ENCODE measurements around the gene CMSS1.
A peak's percentile ranks its signal among the peaks of the same experiment; 100 is the strongest.

Gene CMSS1

DNA sequence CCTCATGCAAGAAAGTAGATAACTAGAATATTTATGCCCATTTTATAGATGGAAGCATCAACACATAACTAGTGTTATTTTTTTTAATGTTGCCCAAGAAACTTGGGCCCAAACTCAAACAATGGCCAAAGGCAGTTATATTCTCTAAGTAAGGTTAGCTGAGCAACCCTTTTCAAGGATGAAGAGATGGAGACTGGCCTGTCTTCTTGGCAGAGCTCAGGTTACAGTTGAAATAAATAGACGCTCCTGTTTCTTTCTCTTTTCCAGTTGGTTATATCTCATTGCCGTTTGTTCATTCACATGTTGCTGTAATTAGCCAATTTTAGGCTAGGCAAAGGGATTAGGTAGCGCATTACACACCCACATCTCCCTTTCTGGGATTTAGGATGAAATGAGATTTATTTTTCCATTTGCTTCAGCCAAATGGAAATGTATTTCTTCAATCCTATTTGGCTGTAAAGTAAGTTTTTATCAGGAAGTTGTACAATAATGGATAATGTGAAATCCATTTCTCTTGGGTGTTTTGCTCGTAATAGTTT lies 93.2 kb downstream of the CMSS1 start:
- no peak for DNase-seq

DNA sequence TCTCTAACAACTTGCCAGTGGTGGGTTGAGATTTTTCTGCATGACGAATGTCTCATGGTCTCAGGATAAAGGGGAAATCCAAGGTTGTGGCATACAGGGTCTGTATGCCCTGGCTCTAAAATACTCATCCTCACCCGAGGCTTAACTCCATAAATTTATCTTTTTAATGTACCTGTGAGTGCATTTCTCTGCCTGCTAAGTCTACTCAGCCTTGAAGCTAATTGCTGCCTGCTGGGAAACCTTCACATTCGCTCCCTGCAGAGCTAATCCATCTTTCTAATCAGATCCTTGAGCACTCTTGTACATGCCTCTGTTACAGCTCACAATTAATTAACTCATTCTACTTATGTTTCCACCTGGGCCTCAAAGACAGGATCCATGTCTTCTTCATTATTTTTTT lies 93.8 kb downstream of the CMSS1 start:
- DNase-seq, result no peak

DNA sequence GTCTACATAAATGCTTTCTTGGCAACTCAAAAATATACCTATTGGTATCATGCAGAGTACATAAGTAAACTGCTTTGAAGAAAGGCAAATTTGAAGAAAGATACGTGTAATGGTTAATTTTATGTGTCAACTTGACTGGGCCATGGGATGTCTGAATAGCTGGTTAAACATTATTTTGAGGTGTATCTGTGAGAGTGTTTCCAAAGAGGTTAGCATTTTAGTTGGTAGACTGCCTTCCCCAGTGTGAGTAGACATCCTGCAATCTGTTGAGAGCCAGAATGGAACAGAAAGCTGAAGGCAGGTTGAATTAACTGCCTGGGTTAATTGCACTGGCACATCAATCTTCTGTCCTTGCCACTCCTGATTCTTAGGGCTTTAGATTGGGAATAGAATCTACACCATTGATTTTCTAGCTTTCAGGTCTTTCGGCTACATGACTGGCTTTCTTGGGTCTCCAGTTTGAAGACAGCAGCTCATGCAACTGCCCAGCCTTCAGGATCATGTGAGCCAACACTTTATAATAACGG lies 98.3 kb downstream of the CMSS1 start:
- DNase-seq, result no peak

DNA sequence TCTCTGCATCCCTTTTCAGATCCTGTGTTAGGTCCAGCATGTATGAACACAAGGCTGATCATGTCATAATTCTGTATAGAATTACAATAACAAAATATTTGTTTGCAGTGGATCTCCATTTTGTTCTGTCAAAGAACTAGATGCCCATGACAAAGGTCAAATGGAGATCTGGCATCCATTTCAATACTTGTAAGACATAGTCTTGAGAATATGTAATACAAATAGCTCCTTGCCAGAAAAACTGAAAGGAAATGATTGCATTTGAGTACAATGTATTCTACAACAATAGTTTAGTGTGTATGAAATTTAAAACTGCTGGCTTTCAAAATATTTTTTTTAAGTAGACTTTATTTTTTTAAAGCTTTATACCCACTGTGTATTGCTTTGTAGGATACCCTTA lies 101.1 kb downstream of the CMSS1 start:
- DNase-seq, result no peak

DNA sequence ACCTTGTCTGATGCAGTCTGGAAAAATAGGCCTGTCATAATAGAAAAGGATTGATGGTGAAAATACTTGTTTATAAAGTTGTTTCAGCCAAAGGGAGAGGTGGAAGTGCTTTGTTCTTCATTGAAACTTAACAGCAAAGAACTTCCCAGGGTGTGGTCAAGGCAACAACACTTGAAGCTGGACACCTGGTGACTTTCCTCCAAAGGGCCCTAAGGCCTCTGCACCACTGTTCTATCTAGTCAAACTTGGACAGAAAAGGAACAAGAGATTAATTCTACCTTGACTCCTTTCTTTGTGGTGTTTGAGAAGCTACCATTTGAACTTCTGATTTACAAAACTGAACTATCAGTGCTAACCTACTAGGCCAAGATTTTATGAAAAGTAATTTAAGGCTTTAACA lies 102.0 kb downstream of the CMSS1 start:
- no peak for DNase-seq

DNA sequence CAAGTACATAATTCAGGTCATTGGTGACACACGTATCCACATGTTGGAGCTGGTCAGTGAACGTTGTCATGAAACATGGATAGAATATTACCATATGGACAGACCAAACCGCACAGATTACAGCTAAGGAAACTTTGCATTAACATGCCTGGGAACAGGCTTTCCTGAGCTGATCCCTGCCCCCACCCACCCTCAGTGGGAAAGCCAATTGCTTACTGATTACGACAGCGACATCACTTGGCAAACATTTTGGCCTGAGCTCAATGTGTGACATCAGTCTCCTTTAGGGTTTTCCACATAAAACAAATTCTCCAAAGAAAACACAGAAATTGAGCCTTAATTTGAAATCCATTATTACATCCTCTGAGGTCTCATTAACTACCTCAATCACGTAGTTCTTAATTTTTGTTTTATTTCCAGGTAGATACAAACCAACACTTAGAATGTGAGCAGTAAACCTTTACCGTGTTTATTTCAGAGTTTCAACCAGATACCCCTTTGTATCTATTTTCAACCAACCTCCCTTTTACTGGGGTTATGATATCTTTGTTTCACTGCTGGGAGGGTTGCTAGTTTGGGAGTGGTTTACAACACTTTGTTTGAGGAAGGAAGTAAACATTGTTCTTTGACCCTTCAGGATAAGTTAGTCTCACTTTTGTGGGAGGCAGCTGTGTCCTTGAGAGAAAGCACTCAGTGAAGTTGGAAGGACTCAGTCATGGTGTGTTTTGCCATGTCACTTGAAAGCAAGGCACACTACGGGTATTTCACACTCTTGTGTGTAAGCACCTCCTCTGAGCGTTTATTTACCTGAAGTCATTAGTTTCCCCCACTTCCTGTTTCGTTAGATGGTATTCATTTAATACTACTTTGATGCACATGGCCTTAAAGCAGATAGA lies 103.1 kb downstream of the CMSS1 start:
- peak; percentile 21 for DNase-seq

DNA sequence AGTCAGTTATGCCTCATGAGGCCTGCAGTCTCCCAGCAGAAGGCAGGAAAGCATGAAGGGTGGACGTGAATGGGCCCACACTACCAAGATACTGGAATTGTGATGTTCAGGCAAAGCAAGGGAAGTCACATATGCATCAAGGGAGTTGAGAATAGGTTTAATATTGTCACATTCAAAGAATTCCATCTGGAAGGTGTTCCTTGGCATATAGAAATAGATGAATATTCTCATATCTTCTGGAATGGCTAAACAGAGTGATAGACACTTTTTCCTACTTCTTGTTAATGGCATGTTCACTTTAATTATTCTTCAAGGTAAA lies 103.7 kb downstream of the CMSS1 start:
- no peak for DNase-seq

DNA sequence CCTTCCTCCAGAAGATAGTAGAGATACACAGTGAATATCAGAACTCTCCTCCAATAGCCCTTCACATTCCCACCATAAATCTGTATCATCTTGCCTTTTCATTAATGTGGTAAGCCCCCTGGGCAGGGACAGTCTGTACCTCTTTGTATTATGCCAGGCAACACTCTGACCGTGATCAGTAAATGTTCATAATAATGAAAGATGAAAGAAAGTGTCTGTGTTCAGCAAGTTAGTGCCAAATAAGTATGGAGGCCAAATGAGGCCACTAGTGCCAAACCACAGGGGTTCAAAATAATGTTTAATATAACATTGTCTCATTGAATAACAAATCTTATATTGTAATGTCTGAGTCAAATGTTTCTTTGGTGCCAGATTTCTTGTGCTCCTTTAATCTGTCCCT lies 104.3 kb downstream of the CMSS1 start:
- no peak for DNase-seq

DNA sequence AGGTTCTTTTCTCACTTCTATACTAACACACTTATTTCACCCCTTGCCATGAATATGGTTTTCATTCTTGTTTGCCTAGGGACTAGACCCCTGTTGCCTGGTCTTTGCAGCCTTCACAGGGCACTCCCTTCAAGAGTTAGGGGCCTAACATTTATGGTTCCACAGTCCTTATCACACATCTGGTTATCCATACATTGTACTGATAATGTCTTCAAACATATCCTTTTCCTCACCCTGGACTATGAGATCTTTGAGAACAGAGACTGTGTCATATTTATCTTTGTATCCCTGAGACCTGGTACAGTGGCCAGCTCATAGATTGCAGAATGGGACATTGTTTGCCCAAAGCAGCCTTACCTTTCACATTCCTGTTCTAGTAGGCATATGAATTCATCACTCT lies 106.2 kb downstream of the CMSS1 start:
- DNase-seq, result no peak

DNA sequence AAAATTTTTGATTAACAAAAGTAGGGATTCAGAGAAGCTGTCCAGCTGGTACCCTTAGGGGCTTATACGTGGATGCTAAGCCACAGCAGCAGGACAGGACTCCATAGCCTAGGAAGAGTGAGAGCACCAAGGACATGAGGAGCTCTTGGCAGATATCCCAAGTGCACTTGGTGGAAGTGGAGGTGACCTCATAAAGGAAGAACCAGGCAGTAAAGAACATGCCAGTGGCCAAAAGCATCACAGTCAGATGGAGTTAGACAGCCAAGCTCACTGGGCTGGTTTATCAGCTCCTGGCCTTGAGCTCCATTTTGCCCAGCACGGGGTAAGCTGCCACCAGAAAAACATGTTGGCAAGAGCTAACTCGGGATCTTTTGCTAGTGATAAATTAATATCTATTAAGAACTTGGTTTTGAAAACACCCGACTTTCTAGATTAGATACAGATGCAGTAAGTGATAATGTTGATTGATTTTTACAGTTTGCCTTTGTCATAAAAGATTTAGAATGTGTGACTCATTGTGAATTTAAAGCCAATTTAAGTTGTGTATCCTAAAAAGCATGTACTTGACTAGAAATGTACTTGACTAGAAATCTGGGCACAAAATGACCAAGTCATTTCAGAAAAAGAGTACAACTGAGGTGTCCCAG lies 108.0 kb downstream of the CMSS1 start:
- peak; percentile 30 for DNase-seq

DNA sequence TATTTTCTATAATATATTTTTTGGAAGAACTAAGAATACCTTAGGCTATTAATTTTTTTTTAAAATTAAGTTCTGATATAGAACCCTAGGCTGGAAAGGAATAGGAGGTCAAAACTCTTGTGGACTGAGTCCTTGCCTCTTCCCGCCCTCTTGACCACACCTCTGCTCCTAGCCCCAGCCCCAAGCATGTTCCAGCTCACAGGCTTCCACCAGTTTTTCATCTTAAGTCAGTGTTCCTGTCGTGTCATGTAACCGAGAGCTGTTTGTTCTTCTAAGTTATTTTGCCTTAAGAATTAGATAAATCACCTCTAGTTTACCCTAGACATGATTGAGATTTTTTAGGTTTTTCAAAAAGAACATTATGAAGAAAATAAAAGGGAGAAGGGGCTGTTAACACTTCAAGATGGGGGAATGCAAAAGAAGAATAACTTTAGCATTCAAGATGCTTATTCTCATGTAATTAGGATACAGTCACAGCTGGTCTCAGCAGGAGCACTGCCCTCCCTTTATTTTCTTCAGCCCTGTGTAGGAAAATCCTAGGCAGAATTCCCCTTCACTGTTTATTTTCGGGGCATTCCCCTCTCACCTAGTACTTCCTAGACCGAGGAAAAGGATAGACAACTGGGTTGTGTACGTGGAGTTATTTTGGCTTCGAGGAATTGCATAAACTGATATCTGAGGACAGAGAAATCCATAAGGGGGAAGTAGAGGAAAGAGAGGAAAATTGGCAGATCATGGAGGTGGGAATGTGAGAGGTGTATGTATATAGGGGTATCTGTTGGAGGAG lies 110.2 kb downstream of the CMSS1 start:
- no peak for DNase-seq

DNA sequence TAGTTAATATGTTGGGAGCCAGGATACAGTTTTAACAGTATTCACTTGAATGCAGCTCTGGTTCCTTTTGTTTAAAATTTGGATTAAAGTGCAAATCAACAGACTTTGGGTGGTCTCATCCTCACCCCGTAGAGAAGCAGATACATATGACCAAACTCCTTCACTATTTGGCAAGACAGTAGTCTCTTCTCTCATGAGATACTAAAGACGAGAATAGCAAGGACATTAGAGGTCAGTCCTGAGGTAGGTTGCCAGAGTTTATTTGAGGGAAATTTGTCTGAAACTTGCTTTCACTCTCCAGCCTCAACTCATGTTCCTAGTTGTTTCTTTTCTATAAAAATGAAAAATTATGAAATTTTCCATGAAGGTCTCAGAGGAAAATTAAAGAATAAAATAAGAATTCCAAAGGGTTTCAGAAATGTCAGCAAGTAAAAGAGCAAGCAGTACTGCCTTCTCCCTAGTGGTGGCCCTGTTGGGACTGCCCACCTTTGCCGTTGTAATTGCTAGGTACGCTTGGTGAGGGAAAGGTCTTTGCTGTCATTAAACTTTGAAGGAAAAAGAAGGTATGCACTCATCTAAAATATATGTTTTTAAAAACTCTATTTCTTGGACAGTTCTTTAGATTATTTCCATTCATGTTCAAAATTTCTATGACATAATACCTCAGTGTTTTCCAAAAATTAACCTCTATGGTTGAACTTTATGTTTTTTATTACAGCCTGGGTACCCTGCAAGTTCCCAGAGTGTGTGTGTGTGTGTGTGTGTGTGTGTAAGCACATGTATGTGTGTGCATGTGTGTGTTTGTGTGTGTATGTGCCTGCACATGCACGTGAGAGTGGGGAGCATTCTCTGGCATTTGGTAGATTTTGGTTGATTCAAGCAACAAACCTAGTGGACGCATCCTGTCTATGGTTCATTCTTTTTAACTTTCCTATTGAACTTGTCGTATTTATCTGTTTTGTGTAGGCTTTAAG lies 111.4 kb downstream of the CMSS1 start:
- DNase-seq, result no peak

DNA sequence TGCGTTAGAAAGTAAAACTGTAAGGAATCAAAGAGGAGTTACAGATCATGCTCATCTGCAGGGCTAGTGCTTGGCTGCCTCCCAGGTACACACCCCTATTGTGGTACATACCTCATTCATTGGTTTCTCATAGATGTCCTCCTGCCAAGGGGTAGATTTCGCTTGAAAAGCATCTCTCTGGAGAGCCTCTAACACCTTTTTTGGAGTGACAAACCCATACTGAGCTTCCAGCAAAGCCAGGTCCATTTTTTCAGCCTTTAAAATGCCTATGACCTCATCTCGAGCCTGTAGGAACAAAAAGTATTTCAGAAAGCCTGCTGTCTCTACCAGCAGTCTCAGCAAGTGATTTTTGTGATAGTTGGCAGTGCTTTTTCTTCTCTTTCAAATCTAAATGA lies 112.1 kb downstream of the CMSS1 start:
- no peak for DNase-seq

DNA sequence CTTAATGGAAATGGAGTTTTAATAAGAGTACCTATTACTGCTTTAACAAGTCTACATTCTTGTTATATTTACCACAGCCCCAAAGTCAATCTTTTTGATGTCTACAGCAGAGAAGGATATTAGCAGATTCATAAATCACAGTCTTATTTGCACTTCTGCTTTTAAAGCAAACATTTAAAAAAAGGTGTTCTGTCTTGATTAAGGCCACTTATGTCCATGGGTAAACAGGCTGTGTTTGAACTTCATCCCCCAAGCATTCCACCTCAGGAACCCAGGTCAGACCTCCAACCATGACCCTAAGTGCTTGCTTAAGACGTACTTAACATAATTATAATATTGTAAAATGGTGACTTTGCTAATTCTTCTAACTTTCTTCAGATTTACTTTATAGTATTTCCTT lies 113.4 kb downstream of the CMSS1 start:
- no peak for DNase-seq

DNA sequence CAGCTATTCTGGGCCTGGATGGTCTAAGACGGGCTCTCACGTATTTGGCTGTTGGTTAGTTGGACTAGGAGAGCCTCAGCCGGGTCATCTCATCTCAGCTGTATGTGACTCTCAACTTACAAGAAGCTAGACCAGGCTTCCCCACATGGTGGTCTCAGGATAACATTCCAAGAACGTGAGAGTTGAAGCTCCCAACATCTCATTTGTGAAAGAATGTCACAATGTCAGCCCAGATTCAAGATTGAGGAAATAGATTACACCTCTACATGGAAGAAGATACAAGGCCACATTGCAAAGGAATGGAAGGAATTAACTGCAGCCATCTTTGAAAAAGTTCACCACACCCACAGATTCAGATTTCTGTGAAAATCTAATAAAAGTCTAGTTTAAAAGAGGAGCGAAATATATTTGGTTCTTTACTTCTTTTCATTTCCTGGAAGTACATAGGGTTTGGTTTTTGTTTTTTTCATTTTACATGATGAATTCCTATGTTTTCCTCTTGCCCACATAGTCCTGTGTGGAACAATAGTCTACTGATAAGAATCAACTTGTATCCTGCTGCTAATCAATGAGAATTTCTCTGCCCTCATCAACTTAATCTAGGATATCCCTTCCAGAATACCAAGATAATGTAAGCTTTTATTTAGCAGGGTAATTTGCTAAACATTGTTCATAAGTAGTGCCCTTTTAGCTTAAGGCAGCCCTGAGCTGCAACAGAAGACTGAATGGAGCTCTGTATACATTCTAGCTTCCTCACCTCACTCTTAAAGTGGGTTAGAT lies 116.5 kb downstream of the CMSS1 start:
- no peak for DNase-seq

DNA sequence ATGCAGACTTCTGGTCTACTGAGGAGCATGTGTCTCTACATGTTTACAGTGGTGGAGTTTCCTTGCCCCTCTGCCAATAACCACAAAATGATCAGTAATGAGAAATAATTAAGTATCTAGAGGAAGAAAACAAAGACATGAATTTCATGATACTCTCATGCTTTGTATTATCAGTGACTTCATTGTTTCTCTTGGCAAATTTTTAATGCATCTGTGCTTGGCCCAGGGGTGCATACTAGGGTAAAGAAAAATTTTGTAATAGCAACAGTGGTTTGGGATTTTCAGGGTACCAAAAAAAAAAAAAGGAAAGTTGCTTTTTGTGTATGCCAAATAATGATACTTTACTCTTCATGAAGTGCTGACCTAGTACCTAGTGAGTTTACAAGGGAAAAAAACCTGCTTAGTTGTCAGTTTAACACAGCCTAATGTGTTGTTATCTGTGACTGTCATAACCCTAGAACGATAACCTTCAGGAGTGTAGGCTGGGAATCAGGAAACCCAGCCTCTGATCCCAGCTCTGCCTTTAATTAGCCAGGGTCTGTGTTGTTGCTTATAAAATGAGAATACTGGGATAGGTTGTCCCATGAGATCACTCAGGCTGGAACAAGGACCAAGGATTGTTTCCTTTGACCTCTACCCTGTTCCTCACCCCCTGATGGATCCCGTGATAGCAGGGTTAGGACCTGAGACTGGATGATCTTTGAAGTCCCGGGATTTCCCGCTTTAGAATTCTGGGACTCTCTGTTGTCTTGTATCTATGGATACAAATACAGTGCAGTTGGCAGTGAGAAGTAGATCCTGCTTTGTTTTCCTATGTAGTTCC lies 117.5 kb downstream of the CMSS1 start:
- DNase-seq, result no peak

DNA sequence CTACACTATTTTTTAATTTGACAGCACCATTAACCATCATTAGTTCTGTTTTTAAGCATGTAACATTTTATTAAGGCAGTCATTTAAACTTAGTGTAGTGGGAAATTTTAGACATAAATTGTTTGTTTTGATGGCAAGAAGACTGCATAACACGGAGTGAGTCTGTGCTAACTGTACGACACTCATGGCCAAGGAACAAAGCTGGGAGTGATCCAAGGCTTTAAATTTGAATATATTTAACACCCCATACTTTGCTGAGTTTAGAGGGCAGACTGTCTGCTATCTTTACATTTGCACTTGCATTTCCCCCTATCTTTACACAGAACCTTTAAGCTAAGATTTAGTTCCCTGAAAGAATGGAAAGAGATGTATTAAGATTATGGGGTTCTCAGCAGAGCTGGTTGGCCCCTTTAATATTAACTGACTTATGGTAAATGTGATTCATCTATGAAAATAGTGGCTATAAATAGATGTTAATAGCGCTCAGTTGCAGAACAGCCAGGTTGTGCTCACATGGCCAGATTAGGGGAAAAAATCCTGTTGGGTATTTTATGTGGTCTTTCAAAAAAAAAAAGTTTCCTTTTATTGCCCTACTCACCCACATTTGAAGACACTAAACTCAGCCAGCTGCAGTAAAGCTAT lies 120.7 kb downstream of the CMSS1 start:
- DNase-seq, result no peak

DNA sequence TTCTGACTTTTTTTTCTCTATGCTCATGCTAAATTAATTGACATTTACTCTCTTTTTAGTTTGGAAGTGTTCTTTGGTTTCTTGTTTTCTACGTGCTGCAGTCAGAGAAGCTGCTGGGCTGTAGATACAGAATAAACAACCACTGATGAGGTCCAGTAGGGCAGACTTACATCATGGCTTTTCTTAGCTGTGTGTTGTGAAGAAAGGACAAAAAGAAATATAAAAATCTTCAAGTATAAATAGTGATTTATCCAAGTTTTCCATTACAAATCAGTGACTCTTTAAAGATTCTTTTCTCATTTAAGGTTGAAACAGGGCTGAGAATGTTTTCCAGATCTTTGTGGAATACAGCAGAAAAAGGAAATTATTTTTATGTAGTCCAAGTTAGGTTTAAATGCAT lies 122.2 kb downstream of the CMSS1 start:
- no peak for DNase-seq

DNA sequence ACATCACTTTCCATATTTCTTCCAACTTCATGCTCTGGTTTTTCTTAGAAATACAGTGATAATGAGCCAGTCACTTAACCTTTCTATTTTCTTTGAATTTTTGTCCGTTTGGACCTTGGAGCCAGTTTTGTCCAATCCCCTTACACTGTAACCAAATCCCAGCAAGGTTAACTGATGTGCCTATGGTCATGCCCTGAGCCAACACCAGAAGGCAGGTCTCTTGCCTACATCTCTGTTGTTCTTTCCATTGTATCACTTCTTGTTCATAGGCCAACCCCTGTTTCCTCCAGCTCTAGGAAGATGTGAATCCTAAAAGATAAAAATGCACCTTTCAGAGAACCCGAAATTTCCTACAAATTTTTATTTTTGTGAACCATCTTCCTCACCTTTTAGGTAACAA lies 122.7 kb downstream of the CMSS1 start:
- DNase-seq, result no peak

DNA sequence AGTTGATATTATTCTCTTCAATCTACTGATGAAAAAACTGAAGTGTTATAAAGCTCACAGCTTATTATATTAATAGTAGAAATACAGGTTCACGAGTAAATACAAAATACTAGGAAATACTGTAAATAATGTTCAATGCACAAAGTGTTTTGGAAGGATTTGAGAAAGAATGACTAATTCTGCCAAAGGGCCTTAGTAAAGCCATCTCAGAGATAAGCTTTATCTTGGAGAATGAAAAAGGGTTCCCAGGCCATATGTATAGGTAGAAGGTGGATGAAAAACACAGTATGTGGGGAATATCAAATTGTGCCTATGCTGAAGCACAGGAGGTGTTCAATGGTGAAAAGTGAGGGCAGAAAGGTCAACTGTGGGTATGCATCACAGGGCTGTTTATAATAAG lies 123.5 kb downstream of the CMSS1 start:
- DNase-seq, result no peak

All from NCI-H510A (cell line).